Suppressor macrophage treated with lipopolysaccharide for 1 hour (primary cell): Measurements from ENCODE around the gene MPDZ.

Source experiments
- DNase-seq, 3 donors: peaks; one replicate each; pipeline ENCODE4 v3.0.0-alpha.2; 2020 to 2022

The MPDZ gene

GRCh38 chr9:13076616-13077015, 202.9 kb downstream of the MPDZ start:
- no peak for DNase-seq

DNA sequence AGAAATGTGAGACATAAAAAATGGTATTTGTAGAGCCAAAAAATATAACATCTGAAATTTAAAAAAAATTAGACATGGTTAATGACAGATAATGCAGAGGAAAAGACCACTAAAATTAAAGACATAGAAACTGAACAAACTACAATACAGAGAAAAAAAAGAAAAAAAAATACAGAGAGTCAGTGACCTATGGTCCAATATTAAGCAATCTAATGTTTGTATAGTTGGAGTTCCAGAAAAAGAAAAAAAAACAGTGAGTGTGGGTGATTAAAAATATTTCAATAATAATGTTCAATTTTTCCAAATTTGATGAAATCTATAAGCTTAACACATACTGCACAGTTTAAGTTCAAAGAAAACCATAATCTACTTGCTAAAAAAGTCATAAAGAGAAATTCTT, 207.6 kb downstream of the MPDZ start:
- DNase-seq: no peak

DNA sequence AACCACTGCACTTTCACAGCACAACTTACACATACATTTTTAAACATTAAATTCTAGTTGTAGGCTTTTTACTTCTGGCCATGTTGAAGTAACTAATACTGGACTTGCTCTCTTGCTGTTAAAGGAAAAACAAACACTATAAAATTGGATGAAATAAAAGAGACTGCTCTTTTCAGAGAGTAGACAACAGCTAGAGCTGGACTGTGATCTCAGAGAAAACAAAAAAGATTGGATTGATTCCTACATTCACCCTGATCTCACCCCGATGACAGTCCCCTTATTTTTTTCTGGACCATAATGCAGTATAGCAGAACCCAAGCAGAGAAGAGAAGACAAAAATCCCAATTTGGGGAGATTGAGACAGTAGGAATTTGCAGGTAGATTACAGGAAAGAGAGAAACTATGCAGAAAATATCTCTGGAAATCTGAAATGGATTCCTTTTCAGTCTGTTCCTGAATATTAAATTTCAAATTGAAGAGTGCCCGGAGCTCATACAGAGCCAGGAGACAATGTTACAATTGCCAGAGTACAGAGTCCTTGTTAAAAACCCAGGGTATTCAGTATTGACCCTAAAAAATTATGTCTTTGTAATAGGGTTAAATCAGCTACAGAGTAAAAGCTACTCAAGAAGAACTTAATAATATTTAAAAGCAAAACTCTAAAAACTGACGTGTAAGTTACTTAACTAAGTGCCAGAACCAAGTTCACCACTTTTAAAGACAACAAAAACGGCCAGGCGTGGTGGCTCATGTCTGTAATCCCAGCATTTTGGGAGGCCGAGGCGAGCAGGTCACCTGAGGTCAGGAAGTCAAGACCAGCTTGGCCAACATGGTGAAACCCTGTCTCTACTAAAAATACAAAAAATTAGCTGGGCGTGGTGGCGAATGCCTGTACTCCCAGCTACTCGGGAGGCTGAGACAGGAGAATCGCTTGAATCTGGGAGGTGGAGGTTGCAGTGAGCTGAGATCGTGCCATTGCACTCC, 208.6 kb downstream of the MPDZ start:
- no peak for DNase-seq

- no peak for DNase-seq
Measured at GRCh38 chr9:13069498-13069897, 210.0 kb downstream of the MPDZ start.

- no peak for DNase-seq
Measured at GRCh38 chr9:13064676-13065075, 214.8 kb downstream of the MPDZ start.

DNA sequence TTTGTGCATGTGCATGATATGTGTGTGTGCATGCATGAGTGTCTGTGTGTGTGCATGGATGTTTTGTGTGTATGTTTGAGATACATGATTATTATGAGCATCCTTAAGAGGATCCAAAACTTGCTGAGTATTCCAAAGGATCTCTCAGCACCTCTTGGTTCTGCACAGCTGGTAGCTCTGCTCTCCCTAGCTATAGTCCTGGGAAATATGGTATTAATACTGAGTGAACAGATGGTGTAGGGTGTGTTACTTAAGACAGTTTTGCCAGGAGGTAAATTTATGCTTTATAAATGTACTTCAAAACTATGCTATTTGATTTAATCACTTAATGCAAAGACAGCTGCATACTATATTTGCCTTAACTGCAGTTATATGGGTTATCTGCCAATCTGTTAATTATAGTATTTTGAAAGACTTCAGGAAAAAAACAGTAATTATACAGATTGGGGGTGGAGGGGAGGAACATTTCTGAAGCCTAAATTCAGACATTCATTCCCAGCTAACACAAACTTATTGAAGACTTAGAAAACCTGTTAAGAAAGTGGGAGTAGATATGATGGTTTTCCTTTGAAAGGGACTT, 215.5 kb downstream of the MPDZ start:
- no peak for DNase-seq

DNA sequence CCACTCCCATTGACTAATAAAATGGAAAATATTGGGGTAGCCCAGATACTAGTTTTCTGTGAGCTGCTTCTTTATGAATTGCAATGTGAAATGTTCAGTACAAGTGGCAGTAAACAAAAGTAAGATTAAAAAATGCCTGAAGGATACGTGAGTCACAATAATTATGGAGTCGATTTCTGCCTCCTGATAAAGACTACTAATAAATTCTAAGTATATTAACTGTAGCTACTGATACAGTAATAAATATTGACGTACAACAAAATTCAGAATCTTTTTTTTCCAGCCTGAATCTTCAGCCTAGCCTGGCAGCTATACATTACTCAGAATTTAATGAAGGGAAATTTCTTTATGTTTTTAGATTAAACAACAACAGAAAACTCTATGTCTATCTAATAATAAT, 218.1 kb downstream of the MPDZ start:
- no peak for DNase-seq
